Measurements from ENCODE around the gene SESTD1.
"Not testable (repeated sequence)": the region's sequence is repeated elsewhere in the genome, so short reads cannot be mapped to it uniquely, and the experiment has no call there.

SESTD1 gene

GRCh38 chr2:179081954-179082353 is 182.7 kb downstream of the SESTD1 start:
- Histone ChIP-seq H3K27ac (ENCODE audit: low read length) (no peak overlapping the region), H3K36me3 (ENCODE audit: control insufficient read depth, low read depth, low read length) (no peaks in the 10 kb centered on the region), H3K9ac (ENCODE audit: low read length) (no peak overlapping the region), H3K27me3 (ENCODE audit: control insufficient read depth, insufficient read depth, low read length) (no peaks in the 10 kb centered on the region), H3K9me3 (ENCODE audit: control insufficient read depth, low read depth, low read length) (no peaks in the 10 kb centered on the region), H3K4me3 (ENCODE audit: low read length) (no peak overlapping the region), H3K4me1 (ENCODE audit: control insufficient read depth, low read depth, low read length) (no peaks in the 10 kb centered on the region)

DNA sequence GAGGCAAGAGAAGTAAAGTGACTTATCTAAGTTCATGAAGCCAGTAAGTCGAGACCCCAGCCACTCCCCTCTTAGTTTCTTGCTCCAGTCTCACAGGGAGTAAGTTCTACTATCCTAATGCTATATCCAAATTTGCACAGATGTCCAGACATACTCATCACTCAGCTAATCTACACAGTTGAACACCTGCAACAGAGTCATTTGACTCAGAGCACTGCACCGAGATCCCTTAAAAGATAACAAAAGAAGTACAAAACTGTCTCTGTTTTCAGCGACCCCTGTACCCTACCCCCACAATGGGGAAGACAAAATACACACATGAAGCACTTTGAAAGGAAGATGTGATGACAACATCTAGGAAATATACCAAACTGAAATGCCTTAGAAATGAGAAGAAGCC is 192.1 kb downstream of the SESTD1 start:
- H3K9me3 ChIP-seq (ENCODE audit: control insufficient read depth, low read depth, low read length): no peaks in the 10 kb centered on the region
- no peak overlapping the region for H3K4me3 ChIP-seq (ENCODE audit: low read length)
- H3K4me1 ChIP-seq (ENCODE audit: control insufficient read depth, low read depth, low read length): no peaks in the 10 kb centered on the region
- no peaks in the 10 kb centered on the region for H3K27me3 ChIP-seq (ENCODE audit: control insufficient read depth, insufficient read depth, low read length)
- H3K27ac ChIP-seq (ENCODE audit: low read length): no peak overlapping the region
- H3K9ac ChIP-seq (ENCODE audit: low read length): no peak overlapping the region
- H3K36me3 ChIP-seq (ENCODE audit: control insufficient read depth, low read depth, low read length): no peaks in the 10 kb centered on the region

DNA sequence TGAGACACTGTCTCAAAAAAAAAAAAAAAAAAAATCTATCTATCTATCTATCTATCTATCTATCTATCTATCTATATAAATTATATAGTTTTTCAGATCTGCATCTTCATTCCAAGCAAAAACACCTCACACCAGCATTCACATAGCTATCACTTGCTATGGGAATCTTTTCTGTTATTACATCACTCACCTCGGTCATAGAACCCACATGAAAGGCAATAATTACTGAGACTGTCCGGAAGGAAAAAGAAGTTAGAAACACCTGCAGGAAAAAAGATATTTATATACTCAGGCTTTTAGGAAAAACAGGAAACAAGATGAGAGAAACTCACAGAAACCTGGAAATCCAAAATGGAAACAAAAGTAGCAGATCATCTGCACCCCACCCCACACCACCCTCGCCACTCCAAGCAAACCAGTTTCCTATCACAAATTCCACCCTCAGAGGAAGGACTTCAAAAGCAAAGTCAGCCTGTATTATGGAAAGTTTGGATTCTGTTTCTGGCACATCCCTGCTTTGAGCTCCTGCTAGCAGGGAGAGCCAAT is 192.7 kb downstream of the SESTD1 start:
- Histone ChIP-seq H3K4me3 (ENCODE audit: low read length) (no peak overlapping the region), H3K27ac (ENCODE audit: low read length) (no peak overlapping the region), H3K9ac (ENCODE audit: low read length) (no peak overlapping the region), H3K27me3 (ENCODE audit: control insufficient read depth, insufficient read depth, low read length) (no peaks in the 10 kb centered on the region), H3K9me3 (ENCODE audit: control insufficient read depth, low read depth, low read length) (no peaks in the 10 kb centered on the region), H3K36me3 (ENCODE audit: control insufficient read depth, low read depth, low read length) (no peaks in the 10 kb centered on the region), H3K4me1 (ENCODE audit: control insufficient read depth, low read depth, low read length) (no peaks in the 10 kb centered on the region)

GRCh38 chr2:179070895-179071294 is 193.7 kb downstream of the SESTD1 start:
- no peaks in the 10 kb centered on the region for H3K4me1 ChIP-seq (ENCODE audit: control insufficient read depth, low read depth, low read length)
- no peak overlapping the region for H3K9ac ChIP-seq (ENCODE audit: low read length)
- no peaks in the 10 kb centered on the region for H3K9me3 ChIP-seq (ENCODE audit: control insufficient read depth, low read depth, low read length)
- no peaks in the 10 kb centered on the region for H3K27me3 ChIP-seq (ENCODE audit: control insufficient read depth, insufficient read depth, low read length)
- H3K36me3 ChIP-seq (ENCODE audit: control insufficient read depth, low read depth, low read length): no peaks in the 10 kb centered on the region
- H3K27ac ChIP-seq (ENCODE audit: low read length): no peak overlapping the region
- no peak overlapping the region for H3K4me3 ChIP-seq (ENCODE audit: low read length)

GRCh38 chr2:179069685-179070084 is 194.9 kb downstream of the SESTD1 start:
- no peak overlapping the region for H3K27ac ChIP-seq (ENCODE audit: low read length)
- H3K9me3 ChIP-seq (ENCODE audit: control insufficient read depth, low read depth, low read length): no peaks in the 10 kb centered on the region
- no peaks in the 10 kb centered on the region for H3K36me3 ChIP-seq (ENCODE audit: control insufficient read depth, low read depth, low read length)
- no peaks in the 10 kb centered on the region for H3K4me1 ChIP-seq (ENCODE audit: control insufficient read depth, low read depth, low read length)
- no peak overlapping the region for H3K4me3 ChIP-seq (ENCODE audit: low read length)
- H3K27me3 ChIP-seq (ENCODE audit: control insufficient read depth, insufficient read depth, low read length): no peaks in the 10 kb centered on the region
- no peak overlapping the region for H3K9ac ChIP-seq (ENCODE audit: low read length)

DNA sequence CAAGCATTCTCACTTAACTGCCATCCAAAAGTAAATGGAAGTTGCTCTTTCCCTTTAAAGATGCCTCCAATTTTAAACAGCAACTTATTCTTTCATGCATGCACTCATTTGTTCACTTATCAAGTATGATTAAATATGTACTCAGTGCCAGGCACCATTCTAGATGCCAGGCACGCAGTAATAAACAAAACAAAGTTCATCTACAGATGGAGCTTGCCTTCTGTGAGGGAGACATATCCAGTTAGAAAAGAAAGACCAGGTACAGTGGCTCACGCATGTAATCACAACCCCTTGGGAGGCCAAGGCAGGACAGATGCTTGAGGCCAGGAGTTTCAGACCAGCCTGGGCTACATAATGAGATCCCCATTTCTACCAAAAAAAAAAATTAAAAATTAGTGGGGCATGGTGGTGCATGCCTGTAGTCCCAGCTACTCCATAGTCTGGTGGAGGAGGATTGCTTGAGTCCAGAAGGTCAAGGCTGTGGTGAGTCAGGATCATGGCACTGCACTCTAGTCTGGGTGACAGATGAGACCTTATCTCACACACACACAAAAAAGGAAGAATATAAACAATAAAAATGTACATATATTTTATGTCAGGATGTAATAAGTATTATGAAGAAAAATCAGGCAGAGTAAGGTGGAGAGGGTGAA is 195.5 kb downstream of the SESTD1 start:
- H3K4me3 ChIP-seq (ENCODE audit: low read length): no peak overlapping the region
- no peaks in the 10 kb centered on the region for H3K4me1 ChIP-seq (ENCODE audit: control insufficient read depth, low read depth, low read length)
- H3K27ac ChIP-seq (ENCODE audit: low read length): no peak overlapping the region
- H3K9me3 ChIP-seq (ENCODE audit: control insufficient read depth, low read depth, low read length): no peaks in the 10 kb centered on the region
- no peak overlapping the region for H3K9ac ChIP-seq (ENCODE audit: low read length)
- no peaks in the 10 kb centered on the region for H3K27me3 ChIP-seq (ENCODE audit: control insufficient read depth, insufficient read depth, low read length)
- no peaks in the 10 kb centered on the region for H3K36me3 ChIP-seq (ENCODE audit: control insufficient read depth, low read depth, low read length)

GRCh38 chr2:179059026-179059700 is 205.5 kb downstream of the SESTD1 start:
- no peak overlapping the region for H3K9ac ChIP-seq (ENCODE audit: low read length)
- H3K27ac ChIP-seq (ENCODE audit: low read length): no peak overlapping the region
- H3K9me3 ChIP-seq (ENCODE audit: control insufficient read depth, low read depth, low read length): no peaks in the 10 kb centered on the region
- no peaks in the 10 kb centered on the region for H3K36me3 ChIP-seq (ENCODE audit: control insufficient read depth, low read depth, low read length)
- H3K27me3 ChIP-seq (ENCODE audit: control insufficient read depth, insufficient read depth, low read length): no peaks in the 10 kb centered on the region
- peaks cover 12% of the 10 kb centered on the region for H3K4me1 ChIP-seq (ENCODE audit: control insufficient read depth, low read depth, low read length)
- H3K4me3 ChIP-seq (ENCODE audit: low read length): no peak overlapping the region

- H3K4me3 ChIP-seq (ENCODE audit: low read length): no peak overlapping the region
- H3K27ac ChIP-seq (ENCODE audit: low read length): no peak overlapping the region
- no peaks in the 10 kb centered on the region for H3K27me3 ChIP-seq (ENCODE audit: control insufficient read depth, insufficient read depth, low read length)
- H3K9me3 ChIP-seq (ENCODE audit: control insufficient read depth, low read depth, low read length): no peaks in the 10 kb centered on the region
- H3K4me1 ChIP-seq (ENCODE audit: control insufficient read depth, low read depth, low read length): peaks cover 12% of the 10 kb centered on the region
- H3K36me3 ChIP-seq (ENCODE audit: control insufficient read depth, low read depth, low read length): no peaks in the 10 kb centered on the region
- H3K9ac ChIP-seq (ENCODE audit: low read length): no peak overlapping the region
Observed at GRCh38 chr2:179057737-179058136, 206.9 kb downstream of the SESTD1 start.

DNA sequence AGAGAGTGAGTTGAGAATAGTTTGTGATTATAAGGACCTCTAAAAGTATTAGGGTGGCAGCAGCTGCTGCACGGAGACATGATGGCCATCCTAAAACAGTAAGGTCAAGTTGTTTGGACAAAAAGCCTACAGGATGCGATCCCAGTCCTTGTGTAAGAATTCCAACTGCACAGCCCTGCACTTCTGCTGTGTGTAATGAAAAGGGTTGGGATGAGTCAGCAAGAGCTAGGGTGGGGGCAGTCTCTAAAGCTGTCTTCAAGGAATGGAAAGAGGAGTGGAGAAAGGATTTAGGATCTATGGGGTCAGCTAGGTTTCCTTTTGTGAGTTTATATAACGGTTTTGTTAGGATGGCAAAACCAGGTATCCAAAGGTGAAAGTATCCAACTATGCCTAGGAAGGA is 211.1 kb downstream of the SESTD1 start:
- H3K4me1 ChIP-seq (ENCODE audit: control insufficient read depth, low read depth, low read length): peaks cover 20% of the 10 kb centered on the region
- H3K27me3 ChIP-seq (ENCODE audit: control insufficient read depth, insufficient read depth, low read length); H3K4me3 ChIP-seq (ENCODE audit: low read length); H3K36me3 ChIP-seq (ENCODE audit: control insufficient read depth, low read depth, low read length); H3K9ac ChIP-seq (ENCODE audit: low read length); H3K9me3 ChIP-seq (ENCODE audit: control insufficient read depth, low read depth, low read length); H3K27ac ChIP-seq (ENCODE audit: low read length): not testable (repeated sequence)

Data from iPS-18a (cell line).